Retinal pigment epithelial cell (primary cell): Measurements from ENCODE around the gene DGKI.

Source experiments
- DNase-seq: peaks from one replicate; pipeline ENCODE4 v3.0.0-alpha.2; 2010; ENCODE audit warnings: low read depth
- H3K4me3 ChIP-seq: 2 replicates; pipeline ENCODE4 v1.5.1; 2011; ENCODE audit warnings: mild to moderate bottlenecking, low read length, control low read depth, moderate library complexity
- CTCF ChIP-seq: conservative IDR thresholded peaks from 2 replicates; pipeline ENCODE4 v1.5.1; 2011; ENCODE audit warnings: low read depth, low read length, control low read depth, inconsistent platforms

DGKI gene

GRCh38 chr7:137635132-137635531 lies 211.6 kb downstream of the DGKI start:
- no peak for TF ChIP-seq CTCF
- no peak overlapping the region for H3K4me3 ChIP-seq
- no peak for DNase-seq

- no peak overlapping the region for H3K4me3 ChIP-seq
- TF ChIP-seq CTCF = no peak
- DNase-seq = no peak
Observed at GRCh38 chr7:137634356-137634755, 212.4 kb downstream of the DGKI start.

- TF ChIP-seq CTCF = no peak
- no peak overlapping the region for H3K4me3 ChIP-seq
- no peak for DNase-seq
Observed at GRCh38 chr7:137633133-137633532, 213.6 kb downstream of the DGKI start.

GRCh38 chr7:137628216-137628615 lies 218.6 kb downstream of the DGKI start:
- no peak for TF ChIP-seq CTCF
- H3K4me3 ChIP-seq = no peak overlapping the region
- no peak for DNase-seq

GRCh38 chr7:137626469-137627067 lies 220.2 kb downstream of the DGKI start:
- no peak for DNase-seq

GRCh38 chr7:137625197-137625596 lies 221.6 kb downstream of the DGKI start:
- TF ChIP-seq CTCF = no peak
- no peak overlapping the region for H3K4me3 ChIP-seq
- DNase-seq = no peak

More at GRCh38 chr7:137626469-137627067, 220.2 kb downstream of the DGKI start:
- TF ChIP-seq CTCF = peak; percentile 92
- no peak overlapping the region for H3K4me3 ChIP-seq

- TF ChIP-seq CTCF = no peak
- H3K4me3 ChIP-seq = no peak overlapping the region
- no peak for DNase-seq
Observed at GRCh38 chr7:137619181-137619580, 227.6 kb downstream of the DGKI start.
